Kidney (tissue), 14 donors: ENCODE results near the gene CFAP74. TPM values are rescaled to one million over a fixed set of nuclear protein-coding genes. Genes with fewer than 3 reads are reported as not detected.
"Not testable (repeated sequence)": the region's sequence is repeated elsewhere in the genome, so short reads cannot be mapped to it uniquely, and the experiment has no call there.

Experiments
- DNase-seq, 5 donors: peaks; one replicate each; pipeline ENCODE4 v3.0.0-alpha.2; 2013 to 2020
- FAIRE-seq: peaks from 2 replicates; lab custom pipeline; 2012; peaks lifted over from hg19 to GRCh38; lab: Jason Lieb, UNC
- H3K27ac ChIP-seq, 2 donors: one replicate each; pipeline ENCODE4 v1.7.0; 2013; ENCODE audit warnings: low read depth in 2 of 2, low read length in 2 of 2, inconsistent platforms in 1 of 2
- H3K27me3 ChIP-seq: one replicate; pipeline ENCODE4 v1.7.1; 2013; ENCODE audit warnings: low read length, inconsistent platforms; ENCODE audit not compliant: control insufficient read depth, insufficient read depth
- H3K36me3 ChIP-seq, 3 donors: one replicate each; pipeline versions ENCODE4 v1.7.0 to v1.7.1; 2013; ENCODE audit warnings: low read length in 3 of 3, control low read depth in 1 of 3, inconsistent platforms in 1 of 3; ENCODE audit not compliant: insufficient read depth in 3 of 3, control insufficient read depth in 2 of 3
- H3K4me1 ChIP-seq, 3 donors: one replicate each; pipeline versions ENCODE4 v1.7.0 to v1.7.1; 2013; ENCODE audit warnings: low read length in 3 of 3, inconsistent platforms in 1 of 3, low read depth in 1 of 3; ENCODE audit not compliant: control insufficient read depth in 2 of 3, insufficient read depth in 2 of 3
- H3K4me3 ChIP-seq, 3 donors: one replicate each; pipeline versions ENCODE4 v1.7.0 to v1.8.1; 2013; ENCODE audit warnings: low read length in 3 of 3, control low read depth in 1 of 3, inconsistent platforms in 1 of 3
- H3K9ac ChIP-seq, 3 donors: one replicate each; pipeline versions ENCODE4 v1.7.0 to v1.7.1; 2013; ENCODE audit warnings: low read length in 3 of 3, control low read depth in 1 of 3, inconsistent platforms in 1 of 3
- H3K9me3 ChIP-seq, 3 donors: one replicate each; pipeline versions ENCODE4 v1.7.0 to v1.7.1; 2013; ENCODE audit warnings: low read length in 3 of 3, control low read depth in 1 of 3, inconsistent platforms in 1 of 3; ENCODE audit not compliant: control insufficient read depth in 2 of 3, insufficient read depth in 1 of 3
- CTCF ChIP-seq: IDR thresholded peaks from 3 replicates; pipeline ENCODE4 v1.5.1; 2012; ENCODE audit warnings: mild to moderate bottlenecking, moderate library complexity, borderline replicate concordance; ENCODE audit not compliant: insufficient read depth; ENCODE audit errors: extremely low read depth
- intact Hi-C: fragments of 100-400 bp; cut with DNase I; formaldehyde crosslinking; loops from one replicate; pipeline ENCODE4 v1.11.1; 2022
- polyA plus RNA-seq: library from polyadenylated mRNA; stranded (reverse); fragments of 350-450 nt; fragmentation: Illumina TruSeq; extraction: RNeasy Lipid Tissue Mini Kit (QIAGEN cat#74804); gene quantifications from one replicate; pipeline ENCODE4 v1.2.3, GENCODE V29; 2014; ENCODE audit warnings: low read depth, low replicate concordance; ENCODE audit not compliant: insufficient read depth
- total RNA-seq: library from RNA; stranded (reverse); fragmentation: NEBNext Ultra II Directional; extraction: Animal tissue kit (Norgen Biotek cat#: 25700); gene quantifications from one replicate; pipeline ENCODE4 v1.2.1, GENCODE V29; 2021
- donor health status: control.
- donor health status: control.
- donor health status: control.
- donor health status: control.
- donor health status: control.
- donor health status: DM: yes; HTN: yes; CAD: no.
- donor health status: Normal renal cell carcinoma (clear cell type).

Gene CFAP74
- total and polyA plus RNA-seq, 2 donors from 2014 or later, result not detected

- Histone ChIP-seq H3K36me3 (no peaks in the 10 kb centered on the region), H3K27me3 (no peaks in the 10 kb centered on the region), H3K9me3 (no peaks in the 10 kb centered on the region), H3K27ac (peak overlapping the region in 1 of 2 donors; percentile 63), H3K9ac (peak overlapping the region; percentile 17 to 77 (median 47)), H3K4me1 (peaks cover 0 to 15% (median 9%) of the 10 kb centered on the region in 3 donors), H3K4me3 (peak overlapping the region; percentile 57 to 76 (median 68))
- no peak for TF ChIP-seq CTCF
- intact Hi-C loops, result no loop called here
- DNase-seq (peak in 1 of 5 donors; percentile 22), FAIRE-seq (no peak)
Observed at GRCh38 chr1:1889090-1889750, 114.4 kb downstream of the CFAP74 start.

DNA sequence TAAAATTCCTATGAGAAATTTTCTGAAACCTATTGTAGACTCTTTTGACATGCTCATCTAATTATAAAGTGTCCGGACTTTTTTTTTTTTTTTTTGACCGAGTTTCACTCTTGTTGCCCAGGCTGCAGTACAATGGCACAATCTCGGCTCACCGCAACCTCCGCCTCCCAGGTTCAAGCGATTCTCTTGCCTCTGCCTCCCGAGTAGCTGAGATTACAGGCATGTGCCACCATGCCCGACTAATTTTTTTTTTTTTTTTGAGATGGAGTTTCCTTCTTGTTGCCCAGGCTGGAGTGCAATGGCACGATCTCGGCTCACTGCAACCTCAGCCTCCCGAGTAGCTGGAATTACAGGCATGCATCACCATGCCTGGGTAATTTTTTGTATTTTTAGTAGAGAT is 119.7 kb downstream of the CFAP74 start:
- peaks cover 0 to 24% (median 24%) of the 10 kb centered on the region in 3 donors for H3K4me1 ChIP-seq
- H3K9me3 ChIP-seq, H3K4me3 ChIP-seq, intact Hi-C loops, H3K27ac ChIP-seq, H3K9ac ChIP-seq, H3K27me3 ChIP-seq, FAIRE-seq, H3K36me3 ChIP-seq: not testable (repeated sequence)
- DNase-seq, result peak in 1 of 5 donors; percentile 16

DNA sequence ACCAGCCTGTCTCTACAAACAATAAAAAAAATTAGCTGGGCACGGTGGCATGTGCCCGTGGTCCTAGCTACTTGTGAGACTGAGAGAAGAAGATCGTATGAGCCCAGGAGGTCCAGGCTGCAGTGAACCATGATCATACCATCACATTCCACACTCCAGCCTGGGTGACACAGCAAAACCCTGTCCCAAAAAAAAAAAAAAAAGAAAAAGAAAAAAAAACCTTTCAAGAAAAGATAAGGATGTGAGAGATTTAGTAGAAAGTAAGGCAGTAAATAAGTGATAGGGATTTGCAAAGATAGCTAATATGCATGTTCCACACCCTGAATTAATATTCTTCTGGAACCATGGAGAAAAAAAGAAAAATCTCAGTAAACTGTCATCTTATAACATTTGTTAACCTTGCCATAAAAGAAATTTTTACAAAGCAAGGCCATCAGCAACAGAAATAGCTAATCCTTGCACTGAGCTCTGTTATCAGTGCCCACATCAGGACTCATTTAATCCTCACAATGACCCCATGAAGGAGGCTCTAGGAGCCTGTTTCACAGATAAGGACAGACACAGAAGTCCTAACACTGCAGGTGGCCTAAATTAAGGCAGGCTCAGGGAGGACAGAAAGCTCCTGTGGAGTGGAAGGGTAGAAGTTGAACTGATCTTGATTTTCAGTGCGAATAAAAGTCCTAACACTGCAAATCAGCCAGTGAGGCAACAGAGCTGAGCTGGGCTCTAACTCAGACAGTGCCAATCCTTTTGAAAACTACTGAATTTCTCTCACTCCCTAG is 120.3 kb downstream of the CFAP74 start:
- intact Hi-C loops, result no loop called here

More for the DNA sequence above, 120.3 kb downstream of the CFAP74 start:
- Histone ChIP-seq H3K36me3 (no peaks in the 10 kb centered on the region), H3K27ac (no peak overlapping the region), H3K4me1 (peaks cover 0 to 23% (median 22%) of the 10 kb centered on the region in 3 donors), H3K4me3 (peak overlapping the region in 2 of 3 donors; percentile 1 to 15), H3K27me3 (no peaks in the 10 kb centered on the region), H3K9ac (no peak overlapping the region), H3K9me3 (no peaks in the 10 kb centered on the region)
- TF ChIP-seq CTCF, result no peak
- peak in 1 of 5 donors; percentile 13 for DNase-seq
- FAIRE-seq, result no peak
